ENCODE data around the gene IST1.

IST1 gene

DNA sequence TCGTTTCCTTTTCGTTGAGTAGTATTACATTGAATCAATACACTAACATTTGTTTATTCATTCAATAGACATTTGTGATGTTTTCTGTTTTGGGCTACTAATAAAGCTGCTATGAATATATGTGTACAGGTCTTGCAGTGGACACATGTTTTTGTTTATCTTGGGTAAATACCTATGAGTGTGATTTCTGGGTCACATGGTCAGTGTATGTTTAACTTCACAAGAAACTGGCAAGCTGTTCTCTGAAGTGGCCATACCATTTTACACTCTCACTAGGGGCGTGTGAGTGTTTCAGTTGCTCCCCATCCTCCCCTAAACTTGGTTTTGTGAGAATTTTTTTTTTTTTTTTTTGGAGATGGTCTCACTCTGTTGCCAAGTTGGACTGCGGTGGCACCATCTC lies 69.9 kb downstream of the IST1 start:
- no peak for DNase-seq (ENCODE audit: low spot score)

DNA sequence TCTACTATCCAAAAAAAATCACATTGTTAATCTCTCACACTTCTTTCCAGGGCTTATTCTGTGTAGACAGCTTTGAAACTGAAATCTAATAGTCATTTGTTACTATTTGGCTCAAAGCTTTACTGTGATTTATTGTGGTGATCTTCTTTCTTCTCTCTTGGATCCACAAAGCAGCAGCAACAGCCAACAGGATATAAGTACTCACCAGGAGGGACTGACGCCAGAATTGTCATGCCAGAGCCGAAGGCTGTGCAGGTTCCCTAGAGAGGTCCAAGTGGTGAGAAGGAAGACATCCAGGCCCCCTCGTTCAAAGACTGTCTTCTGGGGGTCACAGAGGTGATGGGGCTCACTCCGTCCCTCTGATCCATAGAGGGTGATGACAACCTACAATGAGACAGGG lies 71.6 kb downstream of the IST1 start:
- no peak for DNase-seq (ENCODE audit: low spot score)

DNA sequence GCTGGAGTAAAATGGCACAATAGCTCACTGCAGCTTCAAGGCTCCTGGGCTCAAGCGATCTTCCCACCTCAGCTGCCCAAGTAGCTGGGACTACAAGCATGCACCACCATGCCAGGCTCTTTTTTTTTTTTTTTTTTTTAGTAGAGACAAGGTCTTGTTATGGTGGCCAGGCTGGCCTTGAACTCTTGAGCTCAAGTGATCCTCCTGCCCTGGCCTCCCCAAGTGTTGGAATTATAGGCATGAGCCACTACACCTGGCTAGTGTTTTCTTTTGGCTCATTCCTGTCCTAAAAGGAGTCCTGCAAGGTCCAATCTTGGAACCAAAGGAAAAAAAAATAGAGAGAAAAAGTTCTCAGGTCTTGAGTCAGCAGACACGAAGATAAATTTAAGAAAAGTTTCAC lies 74.0 kb downstream of the IST1 start:
- no peak for DNase-seq (ENCODE audit: low spot score)

DNA sequence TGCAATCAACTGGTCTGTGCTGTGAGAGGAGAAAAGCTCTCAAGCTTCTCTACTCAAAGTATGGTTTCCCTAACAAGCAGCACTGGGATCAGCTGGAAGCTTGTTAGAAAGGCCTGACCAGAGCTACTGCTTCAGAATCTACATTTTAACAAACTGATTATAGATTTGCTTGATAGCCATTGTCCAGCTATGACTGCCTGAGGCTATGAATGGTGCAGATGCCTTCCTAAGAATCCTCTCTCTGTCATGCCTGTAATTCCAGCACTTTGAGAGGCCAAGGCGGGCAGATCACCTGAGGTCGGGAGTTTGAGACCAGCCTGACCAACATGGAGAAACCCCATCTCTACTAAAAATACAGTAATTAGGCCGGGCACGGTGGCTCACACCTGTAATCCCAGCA lies 76.2 kb downstream of the IST1 start:
- no peak for DNase-seq (ENCODE audit: low spot score)

DNA sequence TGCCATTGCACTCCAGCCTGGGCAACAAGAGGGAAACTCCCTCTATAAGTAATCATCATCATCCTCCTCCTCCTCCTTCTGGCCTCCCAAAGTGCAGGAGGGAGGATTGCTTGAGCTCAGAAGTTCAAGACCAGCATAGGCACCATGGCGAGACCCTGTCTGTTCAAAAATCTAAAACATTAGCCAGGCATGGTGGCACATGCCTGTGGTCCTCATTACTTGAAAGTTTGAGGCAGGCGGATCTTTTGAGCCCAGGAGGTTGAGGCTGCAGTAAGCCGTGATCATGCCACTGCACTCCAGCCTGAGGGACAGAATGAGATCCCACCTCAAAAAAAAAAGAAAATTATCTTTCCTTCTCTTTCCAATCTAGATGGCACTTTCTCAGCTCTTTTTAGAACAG lies 77.0 kb downstream of the IST1 start:
- no peak for DNase-seq (ENCODE audit: low spot score)

DNA sequence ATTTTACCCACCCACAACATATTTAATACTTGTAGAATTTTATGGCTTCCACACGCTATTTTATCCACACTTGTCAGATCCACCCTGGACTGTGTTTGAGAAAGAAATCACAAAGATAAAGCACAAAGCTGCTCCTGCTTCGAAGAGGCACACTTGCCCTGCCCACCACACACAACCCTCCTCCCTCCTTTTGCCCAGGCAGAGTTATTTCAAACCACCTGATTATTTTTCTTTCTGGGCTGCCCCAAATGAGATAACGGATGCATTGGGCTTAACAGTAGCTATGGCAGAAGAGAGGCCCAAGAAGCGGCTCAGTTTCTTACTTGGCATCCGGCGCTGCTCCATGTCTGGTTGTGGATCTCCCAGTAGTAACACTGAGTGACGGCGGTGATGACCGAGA lies 77.7 kb downstream of the IST1 start:
- DNase-seq (ENCODE audit: low spot score), result no peak

DNA sequence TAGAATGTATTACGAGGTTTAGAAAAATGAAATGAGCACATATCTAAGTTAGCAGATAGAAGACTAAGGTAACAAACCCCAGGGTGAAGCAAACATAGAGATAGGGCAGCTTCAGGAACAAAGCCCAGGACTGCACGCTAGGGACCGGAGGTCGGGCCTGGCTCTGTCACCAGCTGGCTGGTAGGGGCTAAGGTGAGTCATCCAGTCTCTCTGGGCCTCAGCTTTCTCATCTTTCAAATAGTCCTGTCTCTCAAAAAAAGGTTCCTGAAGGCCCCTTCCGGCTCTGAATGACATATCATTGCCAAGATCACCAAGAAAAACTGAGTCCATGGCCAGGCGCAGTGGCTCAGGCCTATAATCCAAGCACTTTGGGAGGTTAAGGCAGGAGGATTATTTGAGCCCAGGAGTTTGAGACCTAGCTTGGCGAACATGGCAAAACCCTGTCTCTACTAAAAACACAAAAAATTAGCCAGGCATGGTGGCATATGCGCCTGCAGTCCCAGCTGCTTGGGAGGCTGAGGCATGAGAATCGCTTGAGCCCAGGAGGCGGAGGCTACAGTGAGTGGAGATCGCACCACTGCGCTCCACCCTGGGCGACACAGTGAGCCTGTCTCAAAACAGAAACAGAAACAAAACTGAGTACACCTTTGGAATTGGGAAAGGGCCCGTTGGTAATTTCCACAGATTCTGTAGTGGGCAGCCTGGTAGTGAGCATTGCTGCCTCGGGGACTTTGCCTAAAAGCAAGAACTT lies 78.9 kb downstream of the IST1 start:
- no peak for DNase-seq (ENCODE audit: low spot score)

Data from germinal center (tissue), 1 donor.